Non-pigmented ciliary epithelial cell (primary cell): ENCODE measurements around the gene IL15RA.
"Not testable (repeated sequence)": the region's sequence is repeated elsewhere in the genome, so short reads cannot be mapped to it uniquely, and the experiment has no call there.

Experiments
- DNase-seq: peaks from one replicate; pipeline ENCODE4 v3.0.0-alpha.2; 2010; ENCODE audit warnings: low read depth

IL15RA gene

DNA sequence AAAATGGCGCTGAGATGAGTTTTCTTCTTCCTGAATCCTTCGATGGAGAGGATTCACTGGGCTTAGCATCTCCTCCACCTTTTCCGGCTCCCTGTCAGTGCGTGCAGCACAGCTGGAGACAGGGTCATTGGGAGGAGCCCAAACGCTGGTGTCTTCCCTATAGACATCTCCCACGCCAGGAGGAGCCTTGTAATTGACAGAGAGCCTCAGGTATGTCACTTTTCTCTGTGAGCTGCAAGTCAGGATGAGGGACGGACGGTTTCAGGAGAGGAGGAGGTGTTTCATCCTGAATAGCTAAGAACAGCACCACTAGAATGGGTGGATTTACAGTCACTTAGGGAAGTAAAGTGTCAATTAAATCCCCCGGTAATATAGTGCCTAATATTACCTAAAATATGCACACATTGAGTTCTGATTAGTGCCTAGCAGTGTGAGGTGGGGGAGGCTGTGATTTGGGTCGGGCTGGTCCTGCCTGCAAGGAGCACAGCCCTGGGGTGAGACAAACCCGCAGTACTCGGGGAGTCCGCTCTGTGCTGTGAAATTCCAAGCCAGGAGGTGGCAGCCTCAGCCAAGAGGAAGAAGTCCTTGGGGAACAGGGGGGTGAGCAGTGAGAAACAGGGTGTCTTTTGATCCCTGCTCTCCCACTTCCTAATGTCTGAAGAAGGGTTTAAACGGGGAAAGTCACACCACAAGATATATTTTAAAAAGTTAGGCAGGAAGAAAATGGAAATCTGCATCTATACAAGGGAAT is 28.2 kb downstream of the IL15RA start:
- no peak for DNase-seq

DNA sequence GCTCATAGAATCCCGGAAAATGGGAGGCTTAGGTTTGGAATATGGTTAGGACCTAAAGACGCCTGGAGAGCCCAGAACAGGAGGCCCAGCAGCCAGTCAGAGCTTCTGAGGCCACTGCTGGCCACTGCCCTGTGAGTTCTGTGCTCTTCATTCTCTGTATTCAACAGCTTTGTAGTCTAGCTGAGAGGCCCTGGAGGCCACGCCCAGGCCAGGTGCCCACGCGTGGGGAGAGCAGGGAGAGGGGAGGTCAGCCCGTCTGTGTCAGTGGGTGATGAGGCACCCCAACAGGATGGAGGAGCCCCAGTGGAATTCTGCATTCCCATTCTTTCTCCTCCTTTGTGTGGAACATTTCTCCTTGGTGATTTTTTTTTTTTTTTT is 29.1 kb downstream of the IL15RA start:
- DNase-seq = no peak

DNA sequence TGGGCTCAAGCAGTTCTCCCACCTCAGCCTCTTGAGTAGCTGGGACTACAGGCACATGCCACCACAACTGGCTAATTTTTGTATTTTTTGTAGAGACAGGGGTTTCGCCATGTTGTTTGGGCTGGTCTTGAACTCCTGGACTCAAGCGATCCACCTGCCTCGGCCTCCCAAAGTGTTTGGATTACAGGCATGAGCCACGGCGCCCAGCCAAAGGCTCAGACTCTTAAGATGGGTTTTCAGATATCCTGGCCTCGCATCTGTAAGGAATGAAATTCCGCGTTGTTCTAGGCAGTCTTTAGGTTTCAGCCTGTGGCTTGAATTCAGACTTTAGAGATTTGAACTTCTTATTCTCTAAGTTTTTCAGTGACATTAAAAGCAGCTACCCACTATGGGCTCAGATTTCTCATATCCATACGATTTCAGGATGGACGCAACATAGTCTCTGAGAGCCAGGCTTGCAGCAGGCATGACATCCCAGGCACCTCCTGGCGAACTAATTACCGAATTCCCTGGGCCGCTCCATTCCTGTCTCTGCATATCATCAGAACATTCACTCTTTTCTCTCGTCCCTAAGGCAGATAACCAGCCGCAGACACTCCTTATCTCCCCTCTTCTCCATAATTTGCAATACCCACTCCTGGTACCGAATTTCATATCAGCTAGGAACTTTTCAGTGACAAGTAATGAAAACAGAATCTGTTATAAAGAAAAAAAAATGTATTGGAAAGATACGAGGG is 29.7 kb downstream of the IL15RA start:
- DNase-seq = no peak

DNA sequence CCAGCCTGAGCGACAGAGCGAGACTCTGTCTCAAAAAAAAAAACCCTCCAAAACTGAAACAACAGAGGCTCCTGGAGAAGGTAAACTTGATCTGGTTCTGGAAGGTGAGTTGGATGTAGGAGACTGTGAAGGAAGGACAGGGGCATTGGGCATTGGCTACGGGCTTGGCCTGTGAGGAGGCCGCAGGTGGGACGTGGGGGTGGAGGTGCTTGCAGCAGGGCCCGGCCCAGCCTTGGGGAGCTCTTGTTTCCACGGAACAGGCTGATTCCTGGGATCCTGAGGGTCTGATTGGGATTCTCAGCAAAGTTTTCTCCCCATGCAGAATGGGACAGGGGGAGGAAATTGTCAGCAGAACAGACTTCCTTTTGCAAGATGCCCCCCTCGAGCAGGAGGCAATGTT is 30.6 kb downstream of the IL15RA start:
- no peak for DNase-seq

DNA sequence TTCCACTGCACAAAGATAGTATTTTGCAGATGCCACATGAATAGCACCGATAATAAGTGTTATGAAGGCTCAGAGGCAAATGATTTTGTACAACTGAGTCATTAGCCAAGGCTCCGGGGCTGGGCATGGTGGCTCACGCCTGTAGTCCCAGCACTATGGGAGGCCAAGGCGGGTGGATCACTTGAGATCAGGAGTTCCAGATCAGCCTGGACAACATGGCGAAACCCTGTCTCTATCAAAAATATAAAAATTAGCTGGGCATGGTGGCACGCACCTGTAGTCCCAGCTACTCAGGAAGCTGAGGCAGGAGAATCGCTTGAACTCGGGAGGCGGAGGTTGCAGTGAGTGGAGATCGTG is 30.9 kb downstream of the IL15RA start:
- DNase-seq = not testable (repeated sequence)

DNA sequence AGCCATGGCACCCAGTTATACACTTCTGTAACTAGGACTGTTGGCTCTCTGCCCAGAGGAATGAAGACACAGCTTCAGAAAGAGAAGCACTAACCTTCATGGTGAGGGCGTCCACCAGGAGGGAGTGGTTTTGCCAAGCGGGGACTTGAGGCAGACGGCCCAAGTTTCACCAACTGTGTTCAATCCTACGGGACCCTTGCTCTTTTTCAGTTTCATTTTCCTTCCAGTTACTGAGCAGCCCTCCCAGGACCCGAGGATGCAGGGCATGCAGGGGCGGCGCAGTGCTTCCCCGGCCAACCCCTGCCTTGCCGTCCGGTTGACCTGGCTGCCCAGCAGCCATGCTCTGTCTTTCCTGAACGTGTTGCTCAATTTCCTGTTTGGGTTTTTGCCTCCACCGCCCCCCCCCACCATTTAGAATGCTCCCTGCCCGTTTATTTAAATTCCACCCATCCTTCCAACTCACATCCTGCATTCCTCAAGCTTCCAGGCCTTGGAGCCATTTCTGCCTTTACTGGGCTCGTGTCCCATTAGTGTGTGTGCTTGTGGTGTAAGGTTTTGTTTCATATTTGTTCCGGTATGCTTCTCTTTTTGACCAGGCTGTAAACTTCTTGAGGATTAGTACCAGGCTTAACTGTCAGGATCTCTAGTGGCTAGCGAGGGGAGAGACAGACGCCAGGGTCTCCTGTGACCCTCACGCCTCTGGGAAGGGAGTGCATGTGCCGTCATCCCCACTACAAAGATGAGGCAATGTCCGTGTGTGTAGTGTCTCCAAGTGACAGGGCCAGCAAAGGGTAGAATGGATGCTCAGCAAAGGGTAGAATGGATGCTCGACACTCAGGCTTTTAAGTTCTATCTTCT is 31.6 kb downstream of the IL15RA start:
- peak; percentile 52 for DNase-seq

DNA sequence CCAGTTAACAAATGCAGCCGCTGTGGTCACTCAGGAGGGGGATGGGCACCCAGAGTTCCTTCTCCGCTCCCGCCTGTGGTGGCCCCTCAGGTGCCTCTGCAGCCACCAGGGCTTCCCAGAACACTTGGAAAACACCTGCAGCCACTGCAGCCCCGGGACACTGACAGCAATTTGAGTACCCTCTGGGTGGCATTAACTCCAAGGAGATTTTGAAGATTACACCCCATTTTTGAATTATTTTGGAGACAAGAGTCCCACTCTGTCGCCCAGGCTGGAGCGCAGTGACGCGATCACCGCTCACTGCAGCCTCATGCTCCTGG is 32.2 kb downstream of the IL15RA start:
- no peak for DNase-seq

DNA sequence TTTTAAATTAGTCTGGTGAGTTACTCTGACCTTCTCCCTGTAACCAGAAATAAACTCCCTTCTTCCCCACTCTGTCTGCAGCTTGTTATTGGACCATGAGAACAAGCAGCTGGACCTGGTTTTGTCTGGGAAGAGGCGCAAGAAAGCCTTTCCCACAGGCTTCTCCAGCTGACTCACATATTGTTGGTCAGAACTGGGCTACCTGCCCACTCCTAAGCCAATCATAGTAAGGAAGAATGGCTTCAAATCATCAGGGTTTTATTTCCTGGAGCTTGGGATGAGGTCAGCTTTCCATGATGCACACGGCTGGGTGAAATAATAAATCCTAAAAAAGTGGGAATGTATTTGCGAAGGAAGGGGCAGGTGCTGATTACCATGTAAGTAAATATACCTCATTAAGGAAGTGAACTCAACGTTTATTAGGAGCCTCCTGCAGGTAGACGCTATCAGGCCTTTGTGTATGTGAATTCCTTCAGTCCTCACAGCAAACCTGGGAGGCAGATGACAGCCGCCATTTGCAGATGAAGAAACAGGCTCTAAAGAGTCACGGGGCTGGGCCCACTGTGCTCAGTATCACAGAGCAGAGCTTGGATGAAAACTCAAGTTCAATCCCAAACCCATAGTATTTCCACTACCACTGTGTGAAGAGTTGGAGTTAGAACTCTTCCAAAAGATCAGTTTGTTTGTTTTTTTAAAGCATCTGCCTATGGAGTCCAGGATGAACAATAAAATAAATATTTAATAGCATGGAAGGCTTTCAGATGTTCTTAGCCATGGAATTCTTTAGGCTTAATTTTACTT is 32.8 kb downstream of the IL15RA start:
- DNase-seq = peak; percentile 99

DNA sequence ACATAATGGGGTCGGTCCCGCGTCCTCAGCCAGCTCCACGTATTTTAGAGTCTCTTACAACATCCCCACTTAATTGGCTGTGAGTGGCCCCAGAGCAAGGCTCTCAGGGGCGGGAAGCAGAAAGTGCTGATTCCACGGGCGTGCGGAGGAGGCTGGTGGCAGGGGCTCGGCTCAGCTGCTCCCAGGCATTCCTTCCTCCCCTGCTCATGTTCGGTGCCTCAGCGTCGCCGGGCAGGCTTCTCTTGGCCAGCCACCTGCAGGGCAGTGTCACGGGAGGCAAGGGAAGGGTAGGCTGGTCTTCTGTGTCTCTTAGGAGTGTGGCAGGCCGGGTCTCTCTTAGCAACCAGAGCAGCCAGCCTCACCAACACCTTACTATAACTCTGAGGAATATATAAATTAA is 33.8 kb downstream of the IL15RA start:
- DNase-seq = no peak

DNA sequence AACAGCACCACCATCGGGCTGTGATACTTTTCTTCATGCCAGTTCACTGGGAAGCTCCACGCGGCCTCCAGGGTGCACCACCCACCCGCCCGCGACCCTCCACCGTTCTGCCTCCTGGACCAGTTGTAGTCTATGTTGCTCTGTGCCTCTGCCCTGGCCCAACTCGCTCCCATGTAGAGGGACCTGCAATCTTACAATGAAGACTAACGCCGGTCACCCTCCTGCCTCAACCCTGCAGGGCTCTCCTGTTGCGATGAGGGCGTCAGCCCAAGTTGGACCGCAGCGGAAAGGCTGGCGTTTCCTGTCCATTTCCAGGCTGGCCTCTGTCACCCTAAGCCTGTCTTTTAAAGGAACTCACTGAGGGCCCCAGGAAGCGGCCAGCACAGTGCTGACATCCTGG is 34.9 kb downstream of the IL15RA start:
- no peak for DNase-seq

DNA sequence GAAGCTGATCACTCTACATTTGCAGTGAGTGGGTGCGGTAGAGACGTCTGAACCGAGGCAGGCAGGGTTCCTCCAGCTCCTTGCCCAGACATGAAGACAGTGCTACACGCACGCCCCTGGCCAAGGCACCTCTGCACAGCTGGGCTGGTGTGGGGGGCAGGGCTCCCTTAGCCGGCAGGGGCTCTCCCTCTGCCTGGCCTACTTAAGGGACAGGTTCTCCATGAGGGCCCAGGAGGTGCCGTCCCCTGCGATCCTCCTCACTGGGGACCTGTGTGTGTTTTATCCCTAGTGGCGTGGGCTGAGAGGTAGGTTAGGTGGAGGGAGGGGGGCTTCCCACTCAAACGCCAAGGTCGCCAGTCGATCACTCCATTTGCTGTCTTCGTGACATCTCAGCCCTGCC is 35.3 kb downstream of the IL15RA start:
- DNase-seq = no peak

DNA sequence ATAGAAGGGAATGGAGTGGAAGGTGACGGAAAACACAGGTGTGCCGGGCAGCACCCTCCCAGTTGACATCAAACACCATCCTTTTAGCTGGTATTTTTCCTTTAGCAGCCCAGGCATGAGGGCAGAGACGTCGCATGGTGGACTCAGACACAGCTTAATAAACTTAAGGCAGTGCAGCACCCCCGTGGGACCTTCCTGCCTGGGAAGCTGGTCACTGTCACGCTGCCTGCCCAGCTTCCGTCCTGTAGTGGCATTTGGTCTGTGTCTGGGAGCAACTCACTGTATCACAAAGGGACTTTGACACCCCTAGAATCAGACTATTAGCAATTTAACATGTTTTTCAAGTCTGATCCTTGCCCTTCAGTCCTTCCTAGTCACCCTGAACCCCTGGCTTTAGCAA is 35.8 kb downstream of the IL15RA start:
- DNase-seq = no peak

DNA sequence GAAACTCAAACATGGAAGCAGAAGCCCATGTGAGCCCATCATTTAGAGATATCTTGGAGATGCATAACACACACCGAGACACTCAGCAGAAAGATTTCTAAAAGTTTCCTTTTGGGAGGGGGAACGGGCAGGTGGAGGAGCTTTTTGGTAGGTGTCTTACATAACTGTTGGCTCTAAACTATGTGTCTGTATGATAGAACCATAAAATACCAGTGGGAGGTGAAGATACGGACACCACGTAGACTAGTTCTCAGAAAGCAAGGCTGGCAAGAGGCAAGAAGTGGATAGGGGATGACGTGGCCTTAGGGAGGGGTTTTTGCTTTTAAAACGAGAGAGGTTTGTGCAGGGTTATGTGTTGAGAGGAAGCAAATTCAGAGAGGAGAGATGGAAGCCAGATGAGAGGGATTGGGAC is 36.5 kb downstream of the IL15RA start:
- no peak for DNase-seq

DNA sequence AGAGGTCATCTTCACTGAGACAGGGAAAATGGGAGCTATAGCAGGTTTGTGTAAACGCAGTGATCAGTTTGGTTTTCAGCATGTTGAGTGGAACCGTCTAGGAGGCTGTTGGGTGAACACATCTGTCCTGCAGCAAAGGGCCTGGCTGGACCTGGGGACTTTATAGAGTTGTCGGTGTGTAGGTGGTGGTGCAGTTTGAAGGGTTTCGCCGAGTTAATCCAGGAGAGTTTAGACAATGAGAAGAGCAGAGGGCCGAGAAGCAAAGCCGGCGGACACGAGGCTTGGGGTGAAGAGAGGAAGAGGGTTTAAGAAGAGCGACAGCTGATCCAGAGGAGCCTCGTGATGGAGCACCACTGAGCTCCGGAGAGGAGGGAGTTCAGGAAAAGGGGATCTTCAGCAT is 39.1 kb downstream of the IL15RA start:
- no peak for DNase-seq

DNA sequence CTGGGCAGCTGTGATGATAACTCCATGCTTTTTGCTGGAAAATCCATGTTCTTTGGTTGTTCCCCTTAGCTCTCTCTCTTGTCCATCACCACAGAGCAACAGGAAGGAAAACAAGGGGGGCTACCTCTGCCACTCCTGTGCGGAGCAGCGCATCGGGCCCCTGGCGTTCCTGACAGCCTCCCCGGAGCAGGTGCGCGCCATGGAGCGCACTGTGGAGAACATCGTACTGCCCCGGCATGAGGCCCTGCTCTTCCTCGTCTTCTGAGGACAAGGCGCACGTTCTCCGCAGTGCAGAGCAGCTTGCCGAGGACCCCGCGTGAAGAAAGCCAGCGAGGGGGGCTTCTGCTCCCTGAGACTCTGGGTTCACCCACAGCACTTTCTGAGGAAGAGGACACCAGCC is 40.3 kb downstream of the IL15RA start:
- DNase-seq = no peak

DNA sequence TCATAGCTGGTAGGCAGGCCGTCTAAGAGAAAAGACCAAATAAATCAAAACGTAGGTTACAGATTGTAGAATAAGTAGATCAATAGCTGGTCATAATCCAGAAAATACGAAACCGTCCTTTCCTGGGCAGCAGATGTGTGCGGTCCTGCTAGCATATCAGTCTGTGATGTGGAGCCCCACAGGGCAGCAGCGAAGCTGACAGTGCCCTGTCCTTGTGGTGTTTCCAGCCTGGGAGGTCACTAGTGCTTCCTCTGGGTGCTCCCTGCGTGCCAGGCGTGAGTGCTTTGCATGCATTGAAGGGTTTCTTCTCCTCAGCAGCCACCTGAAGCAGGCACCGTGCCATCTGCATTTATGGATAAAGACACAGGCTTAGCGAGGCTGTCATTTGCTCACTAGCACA is 41.7 kb downstream of the IL15RA start:
- DNase-seq = no peak

DNA sequence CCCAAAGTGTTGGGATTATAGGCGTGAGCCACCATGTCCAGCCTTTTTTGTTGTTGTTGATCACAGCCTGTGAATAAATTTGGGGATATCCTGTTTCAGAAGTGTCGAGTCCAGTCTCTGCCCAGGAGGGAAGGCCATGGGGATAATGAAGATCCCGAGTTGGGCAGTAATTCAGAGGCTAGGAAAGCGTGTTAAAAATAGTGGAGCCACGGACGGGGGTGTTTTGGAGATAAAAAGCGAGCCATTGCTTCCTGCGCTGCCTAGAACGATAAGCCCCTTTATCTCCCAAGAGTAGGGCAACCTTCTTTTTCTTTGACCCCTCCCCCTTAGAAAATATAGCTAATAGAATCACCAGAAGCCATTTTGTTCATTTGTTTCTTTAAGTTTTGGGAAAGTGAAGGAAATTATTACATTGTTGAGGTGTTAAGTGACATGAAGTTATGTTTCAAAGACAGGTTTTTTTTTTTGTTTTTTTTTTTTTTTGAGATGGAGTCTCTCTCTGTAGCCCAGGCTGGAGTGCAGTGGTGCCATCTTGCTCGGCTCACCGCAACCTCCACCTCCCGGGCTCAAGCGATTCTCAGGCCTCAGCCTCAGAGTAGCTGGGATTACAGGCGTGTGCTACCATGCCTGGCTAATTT is 43.3 kb downstream of the IL15RA start:
- no peak for DNase-seq

DNA sequence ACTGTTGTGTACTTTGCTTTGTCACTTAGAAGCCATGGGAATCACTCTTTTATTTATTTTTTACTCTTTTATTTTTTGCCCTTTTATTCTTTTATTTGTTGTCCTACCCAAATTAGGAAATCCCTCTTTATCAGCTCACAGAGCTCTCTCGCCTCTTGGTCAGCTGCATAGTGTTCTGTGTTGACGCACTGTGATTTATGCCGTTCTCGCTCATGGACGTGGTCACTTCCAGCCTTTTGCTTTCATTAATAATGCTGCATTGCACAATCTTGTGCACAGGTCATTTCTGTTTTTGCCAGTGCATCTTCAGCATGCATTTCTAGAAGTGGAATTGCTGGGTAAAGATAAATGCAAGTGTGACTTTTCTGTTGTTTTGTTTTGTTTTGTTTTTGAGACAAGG is 45.0 kb downstream of the IL15RA start:
- DNase-seq = no peak

DNA sequence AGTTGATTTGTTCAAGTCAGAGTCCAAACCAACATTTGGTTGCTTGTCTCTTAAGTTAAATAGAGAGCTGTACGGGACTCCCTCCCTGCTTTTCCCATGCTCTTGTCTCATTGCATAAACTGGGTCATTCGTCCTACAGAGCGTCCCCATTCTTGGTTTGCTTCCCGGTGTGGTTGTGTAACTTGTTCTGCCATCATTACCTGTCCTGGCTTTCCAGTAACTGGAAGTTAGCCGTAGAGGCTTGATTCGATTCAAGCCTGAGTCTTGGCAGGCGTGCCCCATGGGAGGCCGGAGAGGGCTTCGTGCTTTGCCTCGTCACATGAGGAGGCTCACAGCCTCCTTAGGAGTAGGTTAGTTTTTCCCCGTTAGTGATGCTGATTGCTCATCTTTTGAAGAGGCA is 47.1 kb downstream of the IL15RA start:
- no peak for DNase-seq

DNA sequence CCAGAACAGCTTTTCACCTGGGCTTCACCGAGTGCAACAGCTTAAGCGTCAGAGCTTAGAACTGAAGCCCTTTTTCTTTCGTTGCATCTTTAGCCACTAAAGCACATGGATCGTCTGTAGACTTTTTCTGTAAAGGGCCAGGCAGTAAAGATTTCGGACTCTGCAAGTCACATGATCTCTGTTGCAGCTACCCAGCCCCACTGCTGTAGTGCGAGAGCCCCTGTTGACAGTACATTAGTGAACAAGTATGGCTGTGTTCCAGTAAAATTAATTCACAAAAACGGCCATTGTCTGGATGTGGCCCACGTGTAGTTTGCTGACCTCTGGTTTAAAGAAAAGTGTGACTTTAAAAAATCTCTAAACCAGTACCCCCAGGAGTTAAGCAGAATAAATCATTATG is 47.9 kb downstream of the IL15RA start:
- DNase-seq = no peak

DNA sequence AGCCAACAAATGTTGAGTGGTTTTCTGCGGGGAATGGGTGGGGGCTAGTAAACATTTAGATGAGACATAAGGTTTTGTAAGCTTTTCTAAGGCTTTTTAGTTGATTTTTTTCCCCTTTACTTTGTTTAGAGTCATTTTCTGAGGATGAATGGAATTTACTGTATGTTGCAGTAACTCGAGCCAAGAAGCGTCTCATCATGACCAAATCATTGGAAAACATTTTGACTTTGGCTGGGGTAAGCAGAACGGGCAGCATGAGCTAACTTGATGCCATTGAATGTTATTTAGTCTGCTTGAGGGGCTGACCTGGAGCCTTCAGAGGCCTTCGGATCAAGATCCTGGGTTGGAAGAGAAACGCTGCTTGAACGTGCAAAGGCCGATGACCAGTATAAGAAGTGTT is 50.0 kb downstream of the IL15RA start:
- DNase-seq = peak; percentile 30

DNA sequence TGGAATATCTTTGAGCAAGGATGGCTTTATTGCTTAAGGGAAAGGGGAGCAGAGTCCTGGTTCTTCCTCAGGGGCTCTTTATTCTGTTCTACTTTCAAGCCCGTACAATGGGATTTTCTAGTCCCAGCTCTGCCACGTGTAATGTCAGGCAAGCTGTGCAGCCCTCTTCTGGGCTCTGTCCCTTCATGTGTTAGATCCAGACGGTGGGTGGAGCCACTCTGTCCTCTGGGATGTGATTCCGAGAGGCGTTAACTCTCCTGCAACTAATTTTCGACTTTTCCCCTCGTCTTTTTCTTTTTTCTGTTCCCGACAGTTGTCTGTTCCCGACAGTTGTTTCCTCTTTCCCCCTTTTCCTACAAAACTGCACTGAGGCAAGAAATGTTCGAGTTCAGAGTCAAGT is 52.5 kb downstream of the IL15RA start:
- DNase-seq = no peak
